GM19023 (cell line): ENCODE measurements around the gene PSG6.
"Not testable (repeated sequence)": the region's sequence is repeated elsewhere in the genome, so short reads cannot be mapped to it uniquely, and the experiment has no call there.

ENCODE experiments used
- ATAC-seq: cut with Tn5 transposase; IDR thresholded peaks from one replicate; pipeline ENCODE4 v1.9.1; 2021; ENCODE audit warnings: mild to moderate bottlenecking, moderate library complexity; ENCODE audit not compliant: unreplicated experiment

Gene PSG6

DNA sequence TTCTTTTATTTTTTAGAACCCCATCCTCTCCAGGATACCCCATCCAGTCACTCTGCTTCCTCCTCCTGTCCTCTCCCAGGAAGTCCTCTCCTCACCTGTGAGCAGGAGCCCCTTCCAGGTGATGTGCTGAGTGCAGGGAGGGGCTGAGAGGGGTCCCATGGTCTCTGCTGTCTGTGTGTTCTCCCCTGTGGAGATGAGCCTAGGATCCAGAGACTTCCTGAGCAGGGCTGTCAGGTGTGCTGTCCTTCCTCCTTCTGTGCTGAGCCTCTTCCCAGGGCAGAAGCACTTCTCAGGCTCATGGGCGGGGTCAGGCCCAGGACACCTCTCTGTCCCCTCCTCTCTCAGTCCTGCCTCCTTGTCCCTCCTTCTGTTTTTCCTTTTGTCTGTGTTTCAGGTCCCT is at the start of gene PSG6:
PSG6 (minus strand) TSS at position 261 of the 400 bp plus-strand sequence; CDS start at position 159, 102 bp downstream.
- ATAC-seq: not testable (repeated sequence)

DNA sequence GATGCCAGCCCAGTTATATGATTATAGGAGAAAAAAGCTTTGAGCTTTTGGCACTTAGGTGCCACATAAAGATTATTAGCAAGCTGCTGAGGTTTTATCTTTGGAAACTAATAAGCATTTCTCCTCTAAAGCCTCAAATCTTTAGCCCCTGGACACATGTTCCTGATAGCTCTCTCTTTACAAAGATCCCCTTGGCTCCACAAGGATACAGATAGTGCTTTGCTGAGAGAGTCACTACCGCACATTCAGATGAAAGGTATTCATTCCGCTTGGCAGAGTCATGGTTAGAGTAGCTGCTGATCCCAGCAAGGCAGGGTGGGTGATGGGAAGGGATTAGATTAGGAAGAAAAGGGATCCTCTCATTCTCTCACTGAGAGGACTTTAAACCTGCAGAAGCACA is 47.5 kb upstream of the PSG6 start:
- no peak for ATAC-seq

DNA sequence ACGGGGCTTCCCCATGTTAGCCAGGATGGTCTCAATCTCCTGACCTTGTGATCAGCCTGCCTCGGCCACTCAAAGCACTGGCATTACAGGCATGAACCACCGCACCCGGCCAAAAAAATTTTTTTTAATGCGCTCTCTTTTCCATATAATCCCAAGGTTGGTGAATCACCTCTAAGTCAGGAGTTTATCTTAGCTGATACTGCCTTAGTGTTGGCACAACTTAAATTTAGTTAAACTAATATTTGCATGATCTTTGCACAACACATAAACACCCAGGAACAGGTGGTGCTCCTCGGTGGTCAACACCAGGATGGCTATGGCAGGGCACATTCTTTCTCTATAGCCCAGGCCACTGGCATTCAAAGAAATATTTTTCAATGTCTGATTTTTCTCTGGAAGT is 43.4 kb upstream of the PSG6 start:
- ATAC-seq: no peak

DNA sequence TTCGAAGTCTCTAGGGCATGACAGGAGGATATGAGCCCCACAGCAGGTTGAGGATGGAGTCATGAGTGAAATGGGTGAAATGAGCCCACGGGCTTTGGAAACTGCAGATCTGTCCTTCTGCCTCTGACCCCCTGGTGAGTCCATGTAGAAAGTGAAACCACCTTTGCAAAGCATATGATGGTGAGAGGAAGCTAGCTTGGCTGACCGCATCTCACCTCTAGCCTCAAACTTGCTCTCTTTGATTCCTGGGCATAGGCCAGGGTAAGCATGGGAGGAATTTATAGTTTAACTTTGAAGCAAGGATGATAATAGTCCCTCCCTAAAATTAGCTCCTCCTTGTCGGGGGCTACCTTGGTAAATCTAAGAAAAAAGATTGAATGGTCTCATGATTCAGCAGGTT is 34.4 kb upstream of the PSG6 start:
- not testable (repeated sequence) for ATAC-seq

DNA sequence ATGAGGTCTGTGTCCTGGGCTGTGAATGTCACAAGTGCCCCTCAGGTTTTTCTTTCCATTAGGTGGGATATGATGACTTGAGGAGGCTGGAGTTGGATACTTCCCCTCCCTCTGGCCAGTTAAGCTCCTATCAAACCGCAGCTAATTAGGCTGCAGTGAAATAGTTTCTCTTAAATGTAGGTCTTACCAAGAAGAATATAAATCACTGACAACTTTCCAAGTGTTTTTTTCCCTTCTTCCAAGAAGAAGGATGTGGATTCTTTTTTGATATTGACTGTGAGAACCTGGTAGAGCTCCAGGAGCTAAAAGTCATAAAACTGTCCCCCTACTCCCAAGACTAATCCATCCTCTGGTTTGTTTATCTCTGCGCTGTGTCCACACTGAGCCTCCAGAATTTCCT is 33.8 kb upstream of the PSG6 start:
- not testable (repeated sequence) for ATAC-seq

DNA sequence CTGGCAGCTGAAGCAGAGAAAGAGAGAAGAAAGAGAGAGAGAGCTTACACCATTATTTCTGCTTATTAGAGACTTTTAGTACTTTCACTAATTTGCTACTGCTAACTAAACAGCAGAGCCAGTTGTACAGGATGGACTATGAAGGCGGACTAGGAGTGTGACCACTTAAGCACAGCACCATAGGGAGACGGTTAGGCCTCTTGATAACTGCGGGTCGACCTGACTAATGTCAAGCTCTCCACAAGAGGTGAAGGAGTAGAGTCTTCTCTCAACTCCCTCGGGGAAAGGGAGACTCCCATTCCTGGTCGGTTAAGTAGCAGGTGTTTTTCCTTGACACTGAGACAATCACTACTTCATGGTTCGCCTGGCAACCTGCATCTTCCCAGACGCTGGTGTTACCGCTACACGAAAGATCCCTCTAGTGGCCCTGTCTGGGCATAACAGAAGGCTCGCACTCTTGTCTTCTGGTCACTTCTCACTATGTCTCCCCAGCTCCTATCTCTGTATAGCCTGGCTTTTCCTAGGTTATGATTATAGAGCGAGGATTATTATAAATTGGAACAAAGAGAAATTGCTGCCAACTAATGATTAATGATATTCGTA is 24.6 kb upstream of the PSG6 start:
- ATAC-seq: no peak

DNA sequence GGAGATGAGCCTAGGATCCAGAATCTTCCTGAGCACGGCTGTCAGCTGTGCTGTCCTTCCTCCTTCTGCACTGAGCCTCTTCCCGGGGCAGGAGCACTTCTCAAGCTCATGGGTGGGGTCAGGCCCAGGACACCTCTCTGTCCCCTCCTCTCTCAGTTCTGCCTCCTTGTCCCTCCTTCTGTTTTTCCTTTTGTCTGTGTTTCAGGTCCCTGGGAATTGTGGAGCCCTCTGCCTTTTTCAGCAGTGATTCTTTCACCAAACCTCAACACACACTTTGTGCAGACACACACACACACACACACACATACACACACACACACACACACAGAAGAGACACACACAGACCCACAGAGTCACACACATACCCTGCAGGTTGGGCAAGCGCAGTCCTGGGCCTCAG is 19.4 kb upstream of the PSG6 start, which contains the start of gene PSG7:
PSG7 (minus strand) TSS at position 101 of the 400 bp plus-strand sequence. CDS start 131 bp downstream, outside the sequence.
- not testable (repeated sequence) for ATAC-seq

DNA sequence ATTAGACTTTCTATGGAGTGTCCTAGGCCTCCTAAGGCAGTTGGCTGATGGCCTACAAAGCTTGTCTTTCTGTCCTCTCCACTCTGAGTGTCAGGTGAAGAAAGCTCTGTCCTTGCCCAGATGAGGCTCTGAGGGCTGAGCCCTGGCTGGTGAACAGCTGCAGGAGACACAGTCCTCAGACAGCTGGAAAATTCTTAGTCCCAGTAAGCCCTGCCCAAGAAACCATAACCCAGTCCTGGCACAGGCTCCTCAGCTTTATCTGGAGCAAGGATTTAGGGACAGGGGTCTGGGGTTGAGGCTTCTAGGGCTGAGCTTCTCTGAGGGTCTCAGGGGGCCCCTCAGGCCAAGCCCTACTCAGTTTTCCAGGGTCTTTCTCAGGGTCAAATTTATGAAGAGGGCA is 17.0 kb upstream of the PSG6 start:
- ATAC-seq: not testable (repeated sequence)

DNA sequence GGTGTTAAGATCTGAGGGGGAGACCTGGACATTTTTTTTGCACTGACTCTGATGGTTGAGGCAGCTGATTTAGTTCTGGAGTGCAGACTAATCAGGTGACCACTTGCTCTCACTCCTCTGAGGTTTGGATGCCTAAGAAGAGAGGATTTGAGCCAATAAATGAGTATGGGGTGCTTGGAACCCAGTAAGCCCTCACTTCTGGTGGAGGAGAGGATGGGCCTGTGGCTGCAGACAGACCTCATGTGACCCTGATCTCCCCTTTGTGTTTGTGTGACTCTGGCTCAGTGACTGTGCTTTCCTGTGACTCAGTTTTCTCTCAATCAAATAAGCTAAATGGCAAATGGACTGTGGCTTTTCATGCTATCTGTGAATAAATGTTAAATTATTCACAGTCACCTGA is 16.5 kb upstream of the PSG6 start:
- not testable (repeated sequence) for ATAC-seq

DNA sequence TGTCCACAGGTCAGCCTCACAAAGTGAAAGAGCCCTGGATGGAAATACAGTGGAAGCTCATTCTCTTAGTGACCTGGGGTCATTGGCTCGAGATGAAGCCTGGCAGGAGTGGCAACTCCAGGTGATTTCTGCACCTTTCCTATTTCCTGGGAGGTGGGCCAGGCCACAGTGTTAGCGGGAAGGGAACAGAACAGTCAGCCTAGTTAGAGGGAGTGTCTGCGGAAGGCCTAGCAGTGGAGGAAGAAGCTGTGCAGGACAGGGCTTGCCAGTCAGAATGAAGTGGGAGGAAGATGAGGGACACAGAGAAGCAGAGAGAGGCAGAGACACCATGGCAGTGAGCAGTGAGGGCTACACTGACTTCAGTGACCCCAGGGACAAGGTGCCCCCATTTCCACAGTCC is 15.7 kb upstream of the PSG6 start:
- not testable (repeated sequence) for ATAC-seq

DNA sequence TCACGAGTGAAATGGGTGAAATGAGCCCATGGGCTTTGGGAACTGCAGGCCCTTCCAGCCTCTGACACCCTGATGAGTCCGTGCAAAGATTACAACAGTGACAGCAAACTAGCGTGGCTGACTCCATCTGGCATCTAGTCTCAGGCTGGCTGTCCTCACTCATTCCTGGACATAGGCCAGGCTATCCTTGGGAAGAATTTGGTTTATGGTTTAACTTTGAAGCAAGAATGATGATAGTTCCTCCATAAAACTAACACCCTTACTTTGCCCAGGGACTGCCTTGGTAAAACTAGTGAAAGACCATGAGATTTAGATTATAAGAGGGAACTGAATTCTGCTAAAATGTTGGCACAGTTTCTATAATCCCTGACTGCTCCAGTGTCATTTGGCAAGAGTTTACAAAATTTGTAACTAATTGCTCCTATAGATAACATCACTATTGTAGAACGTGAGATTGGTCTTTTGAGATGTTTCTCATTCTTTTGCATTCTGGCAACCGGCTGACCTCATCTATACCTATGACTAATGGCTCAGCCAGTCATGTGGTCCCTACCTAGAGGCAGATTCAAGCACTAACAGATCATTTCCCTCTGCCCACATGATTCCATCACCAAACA is 14.9 kb upstream of the PSG6 start:
- ATAC-seq: not testable (repeated sequence)

DNA sequence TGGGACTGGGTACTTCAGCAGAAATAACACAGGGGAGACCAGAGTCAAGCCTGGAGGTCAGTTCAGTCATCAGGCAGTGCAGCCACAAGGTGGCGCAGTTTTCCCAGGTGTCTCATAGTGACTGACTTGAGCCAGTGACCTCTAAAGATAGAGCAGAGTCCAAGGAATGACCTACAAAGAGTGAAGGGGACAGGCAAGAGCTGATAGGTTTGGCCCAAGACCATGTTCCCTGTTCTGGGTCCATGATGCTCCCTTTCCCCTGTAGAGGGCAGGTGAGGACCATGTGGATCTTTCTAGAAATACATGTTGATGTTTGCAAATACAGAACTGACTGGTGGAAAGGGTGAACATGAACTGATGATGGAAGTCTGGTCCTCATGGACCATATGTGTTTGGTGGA is 12.5 kb upstream of the PSG6 start:
- not testable (repeated sequence) for ATAC-seq

DNA sequence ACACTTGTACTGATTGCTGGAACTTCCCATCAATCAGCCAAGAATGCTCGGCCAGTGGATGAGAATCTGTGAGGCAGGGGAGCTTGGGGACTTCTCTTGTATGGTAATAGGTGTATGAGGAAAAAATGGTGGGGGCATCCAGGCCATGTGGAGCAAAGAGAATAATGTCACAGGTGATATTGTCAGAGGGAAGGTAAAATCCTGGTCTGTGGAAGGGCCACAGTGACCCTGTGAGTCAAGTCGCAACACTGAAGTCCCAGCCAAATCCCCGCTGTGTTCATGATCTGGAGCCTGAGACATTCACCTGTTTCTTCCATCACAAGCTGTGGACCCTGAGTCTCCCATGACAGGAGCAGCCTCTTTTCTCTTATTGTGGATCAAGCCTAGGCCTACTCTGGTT is 11.2 kb upstream of the PSG6 start:
- ATAC-seq: no peak

DNA sequence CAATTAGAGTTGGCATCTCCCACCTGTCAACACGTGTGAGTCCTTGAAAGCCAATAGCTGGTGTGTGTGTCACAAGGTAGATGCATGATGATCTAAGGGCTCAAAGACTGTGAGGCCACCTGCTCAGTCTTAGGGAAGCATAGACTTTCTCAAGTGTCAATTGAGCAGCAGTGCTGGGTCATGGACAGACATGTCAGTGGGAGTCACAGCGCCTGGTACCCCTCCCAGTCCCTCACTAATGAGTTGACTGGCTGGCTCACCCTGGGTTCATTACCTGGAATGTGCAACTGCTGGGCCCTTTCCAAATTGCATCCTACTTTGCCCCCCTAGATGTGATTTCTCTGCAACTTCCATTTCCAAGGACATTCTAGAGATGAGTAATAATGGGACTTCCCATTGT is 9.1 kb upstream of the PSG6 start:
- ATAC-seq: no peak

DNA sequence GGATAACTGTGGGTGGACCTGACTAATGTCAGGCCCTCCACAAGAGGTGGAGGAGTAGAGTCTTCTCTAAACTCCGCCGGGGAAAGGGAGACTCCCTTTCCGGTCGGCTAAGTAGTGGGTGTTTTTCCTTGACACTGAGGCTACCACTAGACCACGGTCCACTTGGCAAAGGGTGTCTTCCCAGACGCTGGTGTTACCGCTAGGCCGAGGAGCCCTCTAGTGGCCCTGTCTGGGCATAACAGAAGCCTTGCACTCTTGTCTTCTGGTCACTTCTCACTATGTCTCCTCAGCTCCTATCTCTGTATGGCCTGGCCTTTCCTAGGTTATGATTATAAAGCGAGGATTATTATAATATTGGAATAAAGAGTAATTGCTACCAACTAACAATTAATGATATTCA is 5.4 kb upstream of the PSG6 start:
- not testable (repeated sequence) for ATAC-seq

DNA sequence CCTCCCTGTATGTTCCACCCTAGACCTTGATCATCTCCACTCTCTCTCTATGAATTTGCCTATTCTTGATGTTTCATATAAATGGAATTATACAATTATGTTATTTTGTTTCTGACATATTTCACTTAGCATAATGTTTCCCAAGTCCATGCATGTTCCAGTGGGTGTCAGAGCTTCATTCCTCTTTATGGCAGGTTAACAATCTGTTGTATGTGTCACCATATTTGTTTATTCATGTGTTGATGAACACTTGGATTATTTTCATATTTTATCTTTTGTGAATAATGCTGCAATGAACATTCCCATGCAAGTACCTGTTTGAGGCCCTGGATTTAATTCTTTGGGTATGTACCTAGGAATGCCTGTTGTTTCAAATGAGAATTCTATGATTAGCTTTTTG is 3.3 kb upstream of the PSG6 start:
- not testable (repeated sequence) for ATAC-seq

DNA sequence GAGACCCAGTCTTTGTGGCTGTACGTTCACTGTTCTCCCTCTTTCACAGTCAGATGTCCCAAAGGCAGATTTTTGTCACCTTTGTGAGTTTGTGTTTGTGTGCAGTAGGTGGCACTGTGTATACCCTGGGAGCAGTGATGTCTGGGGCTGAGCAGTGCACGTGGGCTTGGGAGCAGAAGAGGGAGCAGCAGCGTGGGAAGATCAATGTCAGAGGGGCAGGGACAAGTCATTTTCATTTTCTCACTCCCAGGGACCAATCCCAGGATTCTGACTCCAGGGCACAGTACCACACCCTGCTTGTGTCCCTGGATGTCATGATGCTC is 2.0 kb upstream of the PSG6 start:
- ATAC-seq: no peak

DNA sequence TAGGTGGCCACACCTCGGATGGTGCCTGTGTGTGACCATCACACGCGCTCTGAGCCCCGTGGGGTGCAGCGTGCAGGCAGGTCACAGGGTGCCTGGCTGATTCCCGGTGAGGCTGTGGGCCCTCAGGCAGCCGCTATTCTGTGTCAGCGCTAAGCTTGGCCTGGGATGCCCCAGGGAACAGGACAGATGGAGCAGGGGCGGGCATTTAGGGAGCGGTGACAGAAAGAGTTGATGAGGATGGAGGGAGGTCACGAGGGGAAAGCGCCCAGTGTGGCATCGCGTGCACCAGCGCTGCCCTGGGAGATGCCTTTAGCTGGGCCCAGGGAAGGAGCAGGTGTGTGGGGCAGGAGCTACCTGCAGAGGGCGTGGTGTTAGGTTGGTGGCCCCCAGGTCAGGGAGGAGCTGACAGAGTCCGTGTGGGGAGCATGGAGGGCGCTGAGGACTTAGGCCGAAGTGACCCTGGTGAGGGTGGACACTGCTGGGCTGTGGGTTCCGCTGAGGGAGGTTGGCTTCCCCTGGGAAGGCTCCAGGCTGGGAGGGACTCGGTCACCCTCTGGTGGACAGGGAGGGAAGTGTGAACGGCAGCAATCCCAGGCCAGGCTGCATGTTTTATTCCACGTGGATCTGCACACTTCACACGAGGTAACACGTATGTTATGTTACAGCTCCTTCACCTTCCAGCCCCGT is 1.5 kb upstream of the PSG6 start:
- not testable (repeated sequence) for ATAC-seq

DNA sequence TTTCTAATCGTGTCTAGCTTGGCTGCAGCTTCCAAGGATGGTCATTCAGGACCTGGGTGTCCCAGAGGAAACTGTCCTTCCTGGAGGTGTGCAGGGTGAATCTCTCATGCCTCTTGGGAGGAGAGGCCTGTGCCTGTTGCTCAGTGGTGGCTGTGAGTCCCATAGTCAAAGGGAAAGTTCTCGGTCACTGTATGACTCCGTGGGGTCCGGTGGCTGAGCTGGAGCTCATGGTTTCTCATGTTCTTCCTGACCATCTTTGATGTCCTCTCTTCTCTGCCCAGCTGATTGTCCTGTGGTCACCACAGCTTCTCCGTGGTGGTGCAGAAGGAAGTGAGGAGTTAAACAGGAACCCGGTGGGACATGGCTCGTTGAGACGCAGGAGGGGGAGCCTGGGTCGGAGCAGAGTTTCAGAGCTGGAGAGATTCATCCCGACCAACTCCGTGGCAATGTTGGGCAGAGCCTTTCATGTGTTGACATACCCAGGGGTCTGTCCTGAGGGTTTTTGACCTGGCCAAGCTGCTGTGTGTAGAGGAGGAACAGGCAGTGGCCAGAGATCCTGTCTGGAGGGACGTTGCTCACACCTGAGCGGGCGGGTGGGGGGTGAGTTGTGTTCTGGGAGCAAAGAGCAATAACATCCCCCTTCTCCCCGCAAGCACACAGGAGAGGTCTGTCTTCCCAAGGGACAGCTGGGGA is 829 bp upstream of the PSG6 start:
- not testable (repeated sequence) for ATAC-seq

DNA sequence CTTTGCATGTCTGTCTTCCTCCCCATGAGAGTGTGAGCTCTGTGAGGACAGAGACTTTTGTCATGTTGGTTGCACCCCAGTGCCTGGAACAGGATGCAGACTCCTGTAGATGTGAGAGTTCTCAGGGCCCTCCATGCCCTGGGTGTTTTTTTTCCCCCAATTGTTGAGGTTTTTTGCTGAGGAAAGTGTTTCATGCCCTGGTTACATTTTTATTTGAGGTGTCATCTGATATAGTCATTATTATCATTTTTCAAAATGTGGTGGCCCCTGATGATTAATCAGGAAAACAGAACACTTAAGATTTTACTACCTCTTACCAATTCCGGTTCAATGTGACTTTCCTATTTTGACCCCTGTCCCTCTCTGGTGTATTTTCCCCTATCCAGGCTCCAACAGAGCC is 763 bp downstream of the PSG6 start:
- not testable (repeated sequence) for ATAC-seq

DNA sequence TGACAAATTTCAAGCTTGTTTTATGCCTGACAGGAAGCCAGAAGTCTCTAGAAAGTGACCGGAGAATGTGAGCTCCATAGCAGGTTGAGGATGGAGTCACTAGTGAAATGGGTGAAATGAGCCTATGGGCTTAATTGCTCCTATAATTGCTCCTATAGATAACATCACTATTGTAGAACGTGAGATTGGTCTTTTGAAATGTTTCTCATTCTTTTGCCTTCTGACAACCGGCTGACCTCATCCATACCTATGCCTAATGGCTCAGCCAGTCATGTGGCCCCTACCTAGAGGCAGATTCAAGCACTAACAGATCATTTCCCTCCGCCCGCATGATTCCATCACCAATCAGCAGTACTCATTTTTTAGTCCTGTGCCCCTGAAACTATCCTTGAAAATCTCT is 4.2 kb downstream of the PSG6 start:
- not testable (repeated sequence) for ATAC-seq

DNA sequence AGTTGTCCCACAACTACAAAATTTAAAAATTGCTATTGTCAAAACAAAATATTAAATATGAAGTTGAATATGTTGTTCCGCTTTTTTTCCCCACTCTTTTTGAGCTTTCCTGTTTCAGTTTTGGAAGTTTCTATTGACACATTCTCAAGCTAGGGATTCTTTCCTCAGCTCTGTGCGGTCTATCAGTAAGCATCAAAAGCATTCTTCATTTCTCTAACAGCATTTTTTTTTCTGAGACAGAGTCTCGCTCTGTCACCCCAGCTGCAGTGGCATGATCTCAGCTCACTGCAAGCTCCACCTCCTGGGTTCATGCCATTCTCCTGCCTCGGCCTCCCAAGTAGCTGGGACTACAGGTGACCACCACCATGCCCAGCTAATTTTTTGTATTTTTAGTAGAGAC is 4.8 kb downstream of the PSG6 start:
- ATAC-seq: not testable (repeated sequence)
